ENCODE data around the gene ZNF746.
A peak's percentile ranks its signal among the peaks of the same experiment; 100 is the strongest.

Gene ZNF746

GRCh38 chr7:149459540-149460452 is 37.8 kb downstream of the ZNF746 start:
- peak overlapping the region; percentile 20 for H3K27ac ChIP-seq (ENCODE audit: poor library complexity, severe bottlenecking)
- TF ChIP-seq, protein P1, sequence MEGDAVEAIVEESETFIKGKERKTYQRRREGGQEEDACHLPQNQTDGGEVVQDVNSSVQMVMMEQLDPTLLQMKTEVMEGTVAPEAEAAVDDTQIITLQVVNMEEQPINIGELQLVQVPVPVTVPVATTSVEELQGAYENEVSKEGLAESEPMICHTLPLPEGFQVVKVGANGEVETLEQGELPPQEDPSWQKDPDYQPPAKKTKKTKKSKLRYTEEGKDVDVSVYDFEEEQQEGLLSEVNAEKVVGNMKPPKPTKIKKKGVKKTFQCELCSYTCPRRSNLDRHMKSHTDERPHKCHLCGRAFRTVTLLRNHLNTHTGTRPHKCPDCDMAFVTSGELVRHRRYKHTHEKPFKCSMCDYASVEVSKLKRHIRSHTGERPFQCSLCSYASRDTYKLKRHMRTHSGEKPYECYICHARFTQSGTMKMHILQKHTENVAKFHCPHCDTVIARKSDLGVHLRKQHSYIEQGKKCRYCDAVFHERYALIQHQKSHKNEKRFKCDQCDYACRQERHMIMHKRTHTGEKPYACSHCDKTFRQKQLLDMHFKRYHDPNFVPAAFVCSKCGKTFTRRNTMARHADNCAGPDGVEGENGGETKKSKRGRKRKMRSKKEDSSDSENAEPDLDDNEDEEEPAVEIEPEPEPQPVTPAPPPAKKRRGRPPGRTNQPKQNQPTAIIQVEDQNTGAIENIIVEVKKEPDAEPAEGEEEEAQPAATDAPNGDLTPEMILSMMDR (IDR thresholded peaks at IDR 0.05; ENCODE audit: poor library complexity, severe bottlenecking): no peak
- DNase-seq (ENCODE audit: low spot score): no peak

GRCh38 chr7:149459201-149459539 is 38.4 kb downstream of the ZNF746 start:
- Histone ChIP-seq H3K27me3 (ENCODE audit: insufficient read depth, poor library complexity, severe bottlenecking) (no peaks in the 10 kb centered on the region), H3K9me3 (ENCODE audit: severe bottlenecking) (no peaks in the 10 kb centered on the region), H3K4me3 (ENCODE audit: severe bottlenecking) (peak overlapping the region; percentile 95), H3K4me1 (ENCODE audit: insufficient read depth, poor library complexity, severe bottlenecking) (peaks cover 4% of the 10 kb centered on the region), H3K36me3 (ENCODE audit: low read depth) (peaks cover 28% of the 10 kb centered on the region), H3K27ac (ENCODE audit: poor library complexity, severe bottlenecking) (peak overlapping the region; percentile 20)
- DNase-seq (ENCODE audit: low spot score) (no peak), ATAC-seq (ENCODE audit: low read depth) (no peak)
- TF ChIP-seq, protein P1 (IDR thresholded peaks at IDR 0.05; ENCODE audit: poor library complexity, severe bottlenecking): no peak

More at GRCh38 chr7:149459540-149460452, 37.8 kb downstream of the ZNF746 start:
- Histone ChIP-seq H3K4me1 (ENCODE audit: insufficient read depth, poor library complexity, severe bottlenecking) (peaks cover 4% of the 10 kb centered on the region), H3K36me3 (ENCODE audit: low read depth) (peaks cover 21% of the 10 kb centered on the region), H3K27me3 (ENCODE audit: insufficient read depth, poor library complexity, severe bottlenecking) (no peaks in the 10 kb centered on the region), H3K9me3 (ENCODE audit: severe bottlenecking) (no peaks in the 10 kb centered on the region), H3K4me3 (ENCODE audit: severe bottlenecking) (peak overlapping the region; percentile 95)
- peak; percentile 5; the same call in 1 of the 3 replicates for ATAC-seq (ENCODE audit: low read depth)

DNA sequence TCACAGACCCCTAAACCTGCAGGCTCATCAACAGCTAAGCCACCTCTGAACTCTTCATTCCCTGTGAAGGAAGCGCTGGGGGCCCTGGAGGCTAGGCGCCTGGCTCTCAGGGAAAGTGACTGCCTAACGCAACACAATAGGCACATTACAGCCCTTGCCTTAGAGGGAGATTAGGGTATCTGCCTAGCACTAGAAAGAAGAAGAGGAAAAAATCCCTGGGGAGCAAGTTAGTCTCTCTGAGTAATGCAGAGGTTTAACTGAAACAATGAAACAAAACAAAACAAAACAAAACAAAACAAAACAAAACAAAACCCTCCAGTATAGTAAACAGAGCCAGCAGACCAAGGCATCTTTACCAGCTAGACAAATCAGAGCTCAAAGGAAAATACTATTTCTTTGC is 39.4 kb downstream of the ZNF746 start:
- ATAC-seq (ENCODE audit: low read depth) (no peak), DNase-seq (ENCODE audit: low spot score) (no peak)
- H3K9me3 ChIP-seq (ENCODE audit: severe bottlenecking): no peaks in the 10 kb centered on the region

GRCh38 chr7:149457766-149458165 is 39.8 kb downstream of the ZNF746 start:
- TF ChIP-seq, protein P1 (IDR thresholded peaks at IDR 0.05; ENCODE audit: poor library complexity, severe bottlenecking): no peak
- H3K36me3 ChIP-seq (ENCODE audit: low read depth): peaks cover 42% of the 10 kb centered on the region
- no peak overlapping the region for H3K27ac ChIP-seq (ENCODE audit: poor library complexity, severe bottlenecking)
- no peak overlapping the region for H3K4me3 ChIP-seq (ENCODE audit: severe bottlenecking)
- no peaks in the 10 kb centered on the region for H3K27me3 ChIP-seq (ENCODE audit: insufficient read depth, poor library complexity, severe bottlenecking)
- H3K9me3 ChIP-seq (ENCODE audit: severe bottlenecking): no peaks in the 10 kb centered on the region
- DNase-seq (ENCODE audit: low spot score) (no peak), ATAC-seq (ENCODE audit: low read depth) (no peak)
- peaks cover 4% of the 10 kb centered on the region for H3K4me1 ChIP-seq (ENCODE audit: insufficient read depth, poor library complexity, severe bottlenecking)

More for the DNA sequence above, 39.4 kb downstream of the ZNF746 start:
- peaks cover 37% of the 10 kb centered on the region for H3K36me3 ChIP-seq (ENCODE audit: low read depth)
- no peak overlapping the region for H3K4me3 ChIP-seq (ENCODE audit: severe bottlenecking)
- no peaks in the 10 kb centered on the region for H3K27me3 ChIP-seq (ENCODE audit: insufficient read depth, poor library complexity, severe bottlenecking)
- TF ChIP-seq, protein P1 (IDR thresholded peaks at IDR 0.05; ENCODE audit: poor library complexity, severe bottlenecking): no peak
- peaks cover 4% of the 10 kb centered on the region for H3K4me1 ChIP-seq (ENCODE audit: insufficient read depth, poor library complexity, severe bottlenecking)
- H3K27ac ChIP-seq (ENCODE audit: poor library complexity, severe bottlenecking): no peak overlapping the region

All from RWPE2 (cell line).